OCI-LY3 (cell line): Measurements from ENCODE around the gene CNNM1.

ENCODE experiments used
- EZH2phosphoT487 ChIP-seq: fragments of 200-600 bp; shearing (Covaris generic); IDR thresholded peaks from 2 replicates; pipeline ENCODE4 v1.6.1; 2018; ENCODE audit warnings: antibody characterized with exemption, mixed run types, low read depth
- TF ChIP-seq, protein P1 (sequence below): fragments of 200-600, 300-600 bp; sonication (generic); IDR thresholded peaks from 2 replicates; pipeline ENCODE4 v1.5.1; 2014; ENCODE audit warnings: antibody characterized with exemption, low read length, low read depth

DNA sequence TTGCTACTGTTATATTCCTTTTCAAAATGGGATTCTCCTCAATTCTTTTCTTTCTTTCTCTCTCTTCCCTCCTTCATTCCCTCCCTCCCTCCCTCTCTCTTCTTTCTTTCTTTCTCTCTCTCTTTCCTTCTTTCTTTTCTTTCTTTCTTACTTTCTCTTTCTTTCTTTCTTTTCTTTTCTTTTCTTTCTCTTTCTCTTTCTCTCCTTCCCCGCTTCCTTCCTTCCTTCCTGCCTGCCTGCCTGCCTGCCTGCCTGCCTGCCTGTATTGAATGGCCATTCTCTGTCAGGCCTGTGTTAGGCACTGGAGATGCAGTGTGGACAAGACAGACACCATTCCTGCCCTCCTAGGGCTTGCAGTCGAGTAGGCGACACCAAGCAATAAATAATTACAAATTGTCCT, 11.5 kb downstream of the CNNM1 start:
- TF ChIP-seq, protein P1, sequence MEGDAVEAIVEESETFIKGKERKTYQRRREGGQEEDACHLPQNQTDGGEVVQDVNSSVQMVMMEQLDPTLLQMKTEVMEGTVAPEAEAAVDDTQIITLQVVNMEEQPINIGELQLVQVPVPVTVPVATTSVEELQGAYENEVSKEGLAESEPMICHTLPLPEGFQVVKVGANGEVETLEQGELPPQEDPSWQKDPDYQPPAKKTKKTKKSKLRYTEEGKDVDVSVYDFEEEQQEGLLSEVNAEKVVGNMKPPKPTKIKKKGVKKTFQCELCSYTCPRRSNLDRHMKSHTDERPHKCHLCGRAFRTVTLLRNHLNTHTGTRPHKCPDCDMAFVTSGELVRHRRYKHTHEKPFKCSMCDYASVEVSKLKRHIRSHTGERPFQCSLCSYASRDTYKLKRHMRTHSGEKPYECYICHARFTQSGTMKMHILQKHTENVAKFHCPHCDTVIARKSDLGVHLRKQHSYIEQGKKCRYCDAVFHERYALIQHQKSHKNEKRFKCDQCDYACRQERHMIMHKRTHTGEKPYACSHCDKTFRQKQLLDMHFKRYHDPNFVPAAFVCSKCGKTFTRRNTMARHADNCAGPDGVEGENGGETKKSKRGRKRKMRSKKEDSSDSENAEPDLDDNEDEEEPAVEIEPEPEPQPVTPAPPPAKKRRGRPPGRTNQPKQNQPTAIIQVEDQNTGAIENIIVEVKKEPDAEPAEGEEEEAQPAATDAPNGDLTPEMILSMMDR = no peak
- no peak for TF ChIP-seq EZH2phosphoT487
